Uterus (tissue), 4 donors: Measurements from ENCODE around the gene ALDH1A1. TPM values are rescaled to one million over a fixed set of nuclear protein-coding genes. Genes with fewer than 3 reads are reported as not detected.

ENCODE experiments used
- DNase-seq, 2 donors: peaks; one replicate each; pipeline ENCODE4 v3.0.0-alpha.2; 2019 to 2020
- H3K27ac ChIP-seq, 2 donors: fragments of 200-600 bp; sonication (generic); 1 replicate in 1 of 2; 2 replicates in 1 of 2; pipeline ENCODE4 v1.5.1; 2016 to 2018
- H3K27me3 ChIP-seq, 2 donors: fragments of 200-600 bp; sonication (generic); one replicate each; pipeline ENCODE4 v1.5.1; 2018 to 2019; ENCODE audit warnings: control low read depth in 1 of 2
- H3K36me3 ChIP-seq, 2 donors: fragments of 200-600 bp; sonication (generic); one replicate each; pipeline ENCODE4 v1.5.1; 2019; ENCODE audit warnings: control low read depth in 1 of 2
- H3K4me1 ChIP-seq, 2 donors: fragments of 200-600 bp; sonication (generic); one replicate each; pipeline ENCODE4 v1.5.1; 2018 to 2019; ENCODE audit warnings: control low read depth in 1 of 2
- H3K4me3 ChIP-seq, 2 donors: fragments of 200-600 bp; sonication (generic); 1 replicate in 1 of 2; 2 replicates in 1 of 2; pipeline ENCODE4 v1.5.1; 2018 to 2019; ENCODE audit warnings: mild to moderate bottlenecking in 1 of 2
- H3K9me3 ChIP-seq, 2 donors: fragments of 200-600 bp; sonication (generic); one replicate each; pipeline ENCODE4 v1.5.1; 2019; ENCODE audit warnings: control low read depth in 1 of 2
- CTCF ChIP-seq, 4 experiments: fragments of 200-600 bp in 2 of 4; fragments of 450-650 bp in 2 of 4; sonication (generic) in 2 of 4; IDR thresholded peaks; one replicate each; pipeline ENCODE4 v1.5.1; 2016 to 2019; ENCODE audit warnings: antibody characterized with exemption in 4 of 4, mild to moderate bottlenecking in 2 of 4, moderate library complexity in 1 of 4
- POLR2A ChIP-seq, 2 donors: fragments of 450-650 bp; IDR thresholded peaks; one replicate each; pipeline ENCODE4 v1.6.1; 2016; ENCODE audit warnings: antibody characterized with exemption in 2 of 2, mild to moderate bottlenecking in 1 of 2, moderate library complexity in 1 of 2
- intact Hi-C: fragments of 100-400 bp; cut with DNase I; formaldehyde crosslinking; loops from one replicate; pipeline ENCODE4 v1.15.1; 2023; ENCODE audit warnings: low total_unique reads
- total RNA-seq, 4 donors: library from RNA; depleted of rRNA in 3 of 4; stranded (reverse); fragments of >200 nt in 3 of 4; gene quantifications; one replicate each; pipeline versions ENCODE4 v1.1.0 to v1.2.4, GENCODE V29; 2014 to 2023
- donor health status: DM: yes; HTN: yes; CAD: no.

ALDH1A1 gene
- total RNA-seq, 4 donors from 2014 or later = 87.9 to 287 (median 166) TPM

GRCh38 chr9:72902268-72902667, 50.6 kb downstream of the ALDH1A1 start:
- H3K27me3 ChIP-seq = no peaks in the 10 kb centered on the region
- no peaks in the 10 kb centered on the region for H3K36me3 ChIP-seq
- H3K4me3 ChIP-seq = no peak overlapping the region
- intact Hi-C loops = no loop called here
- no peaks in the 10 kb centered on the region for H3K4me1 ChIP-seq
- no peaks in the 10 kb centered on the region for H3K9me3 ChIP-seq
- DNase-seq = no peak
- no peak overlapping the region for H3K27ac ChIP-seq
- TF ChIP-seq CTCF (IDR thresholded peaks at IDR 0.05) = no peak
- no peak for TF ChIP-seq POLR2A (IDR thresholded peaks at IDR 0.05)

- TF ChIP-seq POLR2A (IDR thresholded peaks at IDR 0.05) = no peak
- no peak for TF ChIP-seq CTCF (IDR thresholded peaks at IDR 0.05)
- Histone ChIP-seq H3K9me3 (no peaks in the 10 kb centered on the region), H3K27me3 (no peaks in the 10 kb centered on the region), H3K4me3 (no peak overlapping the region), H3K36me3 (no peaks in the 10 kb centered on the region), H3K27ac (no peak overlapping the region), H3K4me1 (no peaks in the 10 kb centered on the region)
- no peak for DNase-seq
- intact Hi-C loops = no loop called here
Observed at GRCh38 chr9:72899734-72900477, 52.9 kb downstream of the ALDH1A1 start.

GRCh38 chr9:72898784-72899733, 53.8 kb downstream of the ALDH1A1 start:
- H3K9me3 ChIP-seq = no peaks in the 10 kb centered on the region
- H3K27ac ChIP-seq = no peak overlapping the region
- intact Hi-C loops = no loop called here
- H3K4me3 ChIP-seq = no peak overlapping the region
- DNase-seq = no peak
- no peaks in the 10 kb centered on the region for H3K36me3 ChIP-seq
- TF ChIP-seq POLR2A (IDR thresholded peaks at IDR 0.05) = no peak
- TF ChIP-seq CTCF (IDR thresholded peaks at IDR 0.05) = no peak
- no peaks in the 10 kb centered on the region for H3K4me1 ChIP-seq
- H3K27me3 ChIP-seq = no peaks in the 10 kb centered on the region

GRCh38 chr9:72898360-72898759, 54.5 kb downstream of the ALDH1A1 start:
- no peak for DNase-seq
- H3K27me3 ChIP-seq = no peaks in the 10 kb centered on the region
- no peaks in the 10 kb centered on the region for H3K36me3 ChIP-seq
- H3K4me3 ChIP-seq = no peak overlapping the region
- no peak for TF ChIP-seq CTCF (IDR thresholded peaks at IDR 0.05)
- TF ChIP-seq POLR2A (IDR thresholded peaks at IDR 0.05) = no peak
- no peak overlapping the region for H3K27ac ChIP-seq
- no peaks in the 10 kb centered on the region for H3K9me3 ChIP-seq
- intact Hi-C loops = no loop called here
- H3K4me1 ChIP-seq = no peaks in the 10 kb centered on the region
